ENCODE measurements around the gene MRI1. TPM values are rescaled to one million over a fixed set of nuclear protein-coding genes. Genes with fewer than 3 reads are reported as not detected.

Gene MRI1
- total and polyA plus RNA-seq, 10 of the 15 experiments (the other 5 are each of a cell fraction or from before 2014, with no cell fraction given), result 5.4 to 50.3 (median 28.3) TPM

DNA sequence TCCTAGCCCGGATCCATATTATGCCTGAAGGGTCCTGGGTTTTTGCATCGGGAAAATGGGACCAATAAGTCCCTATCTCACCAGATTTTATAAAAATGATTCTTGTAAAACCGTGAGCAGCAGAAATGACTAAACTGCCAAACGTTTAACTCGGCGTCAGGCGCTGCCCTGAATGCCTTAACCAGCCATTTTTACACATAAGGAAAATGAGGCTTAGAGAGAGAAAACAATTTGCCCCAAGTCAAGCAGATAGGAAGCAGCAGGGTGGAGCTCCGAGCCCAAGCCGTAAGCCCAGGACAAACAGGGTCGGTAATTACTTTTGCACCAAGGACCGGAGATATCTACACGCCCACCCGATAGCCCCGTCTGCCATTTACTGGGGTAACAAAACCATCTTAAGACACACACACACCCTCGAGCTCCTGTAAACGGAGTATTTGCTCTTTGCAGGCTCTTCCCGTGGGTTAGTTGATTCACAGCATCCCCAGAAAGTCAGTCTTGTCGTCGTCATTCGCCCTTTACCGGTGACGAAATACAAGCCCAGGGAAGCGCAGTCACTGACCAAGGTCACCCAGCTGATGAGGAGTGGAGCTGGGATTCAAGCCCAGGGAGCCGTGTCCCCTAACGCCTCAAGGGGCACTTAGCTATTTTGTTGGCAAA, 16.0 kb upstream of the MRI1 start (continued):
- TF ChIP-seq, protein P1, sequence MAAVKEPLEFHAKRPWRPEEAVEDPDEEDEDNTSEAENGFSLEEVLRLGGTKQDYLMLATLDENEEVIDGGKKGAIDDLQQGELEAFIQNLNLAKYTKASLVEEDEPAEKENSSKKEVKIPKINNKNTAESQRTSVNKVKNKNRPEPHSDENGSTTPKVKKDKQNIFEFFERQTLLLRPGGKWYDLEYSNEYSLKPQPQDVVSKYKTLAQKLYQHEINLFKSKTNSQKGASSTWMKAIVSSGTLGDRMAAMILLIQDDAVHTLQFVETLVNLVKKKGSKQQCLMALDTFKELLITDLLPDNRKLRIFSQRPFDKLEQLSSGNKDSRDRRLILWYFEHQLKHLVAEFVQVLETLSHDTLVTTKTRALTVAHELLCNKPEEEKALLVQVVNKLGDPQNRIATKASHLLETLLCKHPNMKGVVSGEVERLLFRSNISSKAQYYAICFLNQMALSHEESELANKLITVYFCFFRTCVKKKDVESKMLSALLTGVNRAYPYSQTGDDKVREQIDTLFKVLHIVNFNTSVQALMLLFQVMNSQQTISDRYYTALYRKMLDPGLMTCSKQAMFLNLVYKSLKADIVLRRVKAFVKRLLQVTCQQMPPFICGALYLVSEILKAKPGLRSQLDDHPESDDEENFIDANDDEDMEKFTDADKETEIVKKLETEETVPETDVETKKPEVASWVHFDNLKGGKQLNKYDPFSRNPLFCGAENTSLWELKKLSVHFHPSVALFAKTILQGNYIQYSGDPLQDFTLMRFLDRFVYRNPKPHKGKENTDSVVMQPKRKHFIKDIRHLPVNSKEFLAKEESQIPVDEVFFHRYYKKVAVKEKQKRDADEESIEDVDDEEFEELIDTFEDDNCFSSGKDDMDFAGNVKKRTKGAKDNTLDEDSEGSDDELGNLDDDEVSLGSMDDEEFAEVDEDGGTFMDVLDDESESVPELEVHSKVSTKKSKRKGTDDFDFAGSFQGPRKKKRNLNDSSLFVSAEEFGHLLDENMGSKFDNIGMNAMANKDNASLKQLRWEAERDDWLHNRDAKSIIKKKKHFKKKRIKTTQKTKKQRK (IDR thresholded peaks at IDR 0.05; ENCODE audit: low read depth, low read length), result no peak
- no peak for TF ChIP-seq POLR2A (IDR thresholded peaks at IDR 0.05; ENCODE audit: low read depth, low read length)
- TF ChIP-seq KDM1A (IDR thresholded peaks at IDR 0.05; ENCODE audit: borderline replicate concordance), result no peak
- 0 out of 2 replicates have a peak, but pooled peaks have one; percentile 2 for TF ChIP-seq BACH1 (IDR thresholded peaks at IDR 0.05; ENCODE audit: borderline replicate concordance)
- no peak for TF ChIP-seq ZNF274 (IDR thresholded peaks at IDR 0.05; ENCODE audit: insufficient read depth, insufficient read length)
- no peak for TF ChIP-seq RCOR1 (conservative IDR thresholded peaks at IDR 0.05; ENCODE audit: low read depth, low read length)
- TF ChIP-seq NFYB (IDR thresholded peaks at IDR 0.05; ENCODE audit: insufficient read depth, low read depth, low read length), result no peak
- TF ChIP-seq JUNB (IDR thresholded peaks at IDR 0.05), result no peak
- no peak for TF ChIP-seq RELA (IDR thresholded peaks at IDR 0.05; ENCODE audit: borderline replicate concordance, partially characterized antibody)
- TF ChIP-seq LARP7 (IDR thresholded peaks at IDR 0.05), result 0 out of 2 replicates have a peak, but pooled peaks have one; percentile 9
- no peak for TF ChIP-seq SRF (IDR thresholded peaks at IDR 0.05; ENCODE audit: low read depth in 2 of 2, low read length in 2 of 2)
- no peak for TF ChIP-seq ZBED1 (IDR thresholded peaks at IDR 0.05; ENCODE audit: borderline replicate concordance)
- TF ChIP-seq SP1 (IDR thresholded peaks at IDR 0.05; ENCODE audit: low read depth, low read length), result no peak
- no peak for TF ChIP-seq PML (IDR thresholded peaks at IDR 0.05; ENCODE audit: low read length)
- no peak for TF ChIP-seq BMI1 (IDR thresholded peaks at IDR 0.05; ENCODE audit: borderline replicate concordance)
- no peak for TF ChIP-seq NR2C1 (IDR thresholded peaks at IDR 0.05)
- TF ChIP-seq ZNF217 (IDR thresholded peaks at IDR 0.05), result no peak
- TF ChIP-seq, protein P2, sequence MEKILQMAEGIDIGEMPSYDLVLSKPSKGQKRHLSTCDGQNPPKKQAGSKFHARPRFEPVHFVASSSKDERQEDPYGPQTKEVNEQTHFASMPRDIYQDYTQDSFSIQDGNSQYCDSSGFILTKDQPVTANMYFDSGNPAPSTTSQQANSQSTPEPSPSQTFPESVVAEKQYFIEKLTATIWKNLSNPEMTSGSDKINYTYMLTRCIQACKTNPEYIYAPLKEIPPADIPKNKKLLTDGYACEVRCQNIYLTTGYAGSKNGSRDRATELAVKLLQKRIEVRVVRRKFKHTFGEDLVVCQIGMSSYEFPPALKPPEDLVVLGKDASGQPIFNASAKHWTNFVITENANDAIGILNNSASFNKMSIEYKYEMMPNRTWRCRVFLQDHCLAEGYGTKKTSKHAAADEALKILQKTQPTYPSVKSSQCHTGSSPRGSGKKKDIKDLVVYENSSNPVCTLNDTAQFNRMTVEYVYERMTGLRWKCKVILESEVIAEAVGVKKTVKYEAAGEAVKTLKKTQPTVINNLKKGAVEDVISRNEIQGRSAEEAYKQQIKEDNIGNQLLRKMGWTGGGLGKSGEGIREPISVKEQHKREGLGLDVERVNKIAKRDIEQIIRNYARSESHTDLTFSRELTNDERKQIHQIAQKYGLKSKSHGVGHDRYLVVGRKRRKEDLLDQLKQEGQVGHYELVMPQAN (conservative IDR thresholded peaks at IDR 0.05), result 0 out of 2 replicates have a peak, but pooled peaks have one; percentile 37
- TF ChIP-seq, protein P3, sequence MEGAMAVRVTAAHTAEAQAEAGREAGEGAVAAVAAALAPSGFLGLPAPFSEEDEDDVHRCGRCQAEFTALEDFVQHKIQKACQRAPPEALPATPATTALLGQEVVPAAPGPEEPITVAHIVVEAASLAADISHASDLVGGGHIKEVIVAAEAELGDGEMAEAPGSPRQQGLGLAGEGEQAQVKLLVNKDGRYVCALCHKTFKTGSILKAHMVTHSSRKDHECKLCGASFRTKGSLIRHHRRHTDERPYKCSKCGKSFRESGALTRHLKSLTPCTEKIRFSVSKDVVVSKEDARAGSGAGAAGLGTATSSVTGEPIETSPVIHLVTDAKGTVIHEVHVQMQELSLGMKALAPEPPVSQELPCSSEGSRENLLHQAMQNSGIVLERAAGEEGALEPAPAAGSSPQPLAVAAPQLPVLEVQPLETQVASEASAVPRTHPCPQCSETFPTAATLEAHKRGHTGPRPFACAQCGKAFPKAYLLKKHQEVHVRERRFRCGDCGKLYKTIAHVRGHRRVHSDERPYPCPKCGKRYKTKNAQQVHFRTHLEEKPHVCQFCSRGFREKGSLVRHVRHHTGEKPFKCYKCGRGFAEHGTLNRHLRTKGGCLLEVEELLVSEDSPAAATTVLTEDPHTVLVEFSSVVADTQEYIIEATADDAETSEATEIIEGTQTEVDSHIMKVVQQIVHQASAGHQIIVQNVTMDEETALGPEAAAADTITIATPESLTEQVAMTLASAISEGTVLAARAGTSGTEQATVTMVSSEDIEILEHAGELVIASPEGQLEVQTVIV (IDR thresholded peaks at IDR 0.05; ENCODE audit: borderline replicate concordance, partially characterized antibody), result no peak
- no peak for TF ChIP-seq ATF7 (IDR thresholded peaks at IDR 0.05; ENCODE audit: low read depth)
- no peak for TF ChIP-seq SUPT20H (IDR thresholded peaks at IDR 0.05; ENCODE audit: borderline replicate concordance, control insufficient read depth, low read depth, low read length)
